HEK293T (cell line): ENCODE results near the gene NET1.

Experiments
- CTCF ChIA-PET: fragments of 350-600 bp; formaldehyde crosslinking; extraction: SDS; loops from one replicate; lab custom pipeline; 2021; ENCODE audit warnings: antibody characterized with exemption, inconsistent platforms; lab: Yijun Ruan, JAX
- POLR2A ChIA-PET: fragments of 350-600 bp; formaldehyde crosslinking; extraction: SDS; loops from one replicate; lab custom pipeline; 2020; ENCODE audit warnings: antibody characterized with exemption, inconsistent platforms; lab: Yijun Ruan, JAX
- DNase-seq: peaks from one replicate; pipeline ENCODE4 v3.0.0; 2012; ENCODE audit warnings: mixed read lengths; ENCODE audit errors: extremely low spot score
- ARNT ChIP-seq: fragments of 450-650 bp; IDR thresholded peaks from 2 replicates; pipeline ENCODE4 v1.6.1; 2017; ENCODE audit warnings: mild to moderate bottlenecking
- BHLHE40 ChIP-seq: fragments of 450-650 bp; IDR thresholded peaks from 2 replicates; pipeline ENCODE4 v1.6.1; 2016; ENCODE audit warnings: mild to moderate bottlenecking, moderate library complexity, borderline replicate concordance
- CTBP1 ChIP-seq: fragments of 450-650 bp; IDR thresholded peaks from 2 replicates; pipeline ENCODE4 v1.6.1; 2016; ENCODE audit warnings: borderline replicate concordance
- ELF4 ChIP-seq: fragments of 450-650 bp; IDR thresholded peaks from 2 replicates; pipeline ENCODE4 v1.6.1; 2017; ENCODE audit warnings: antibody characterized with exemption
- FOXA1 ChIP-seq: fragments of 450-650 bp; IDR thresholded peaks from 2 replicates; pipeline ENCODE4 v1.6.1; 2016; ENCODE audit warnings: mild to moderate bottlenecking
- FOXK2 ChIP-seq: fragments of 450-650 bp; IDR thresholded peaks from 2 replicates; pipeline ENCODE4 v1.6.1; 2016; ENCODE audit warnings: mild to moderate bottlenecking
- FOXM1 ChIP-seq: fragments of 450-650 bp; IDR thresholded peaks from 2 replicates; pipeline ENCODE4 v1.6.1; 2017; ENCODE audit warnings: mild to moderate bottlenecking, borderline replicate concordance
- HDGF ChIP-seq: fragments of 450-650 bp; IDR thresholded peaks from 2 replicates; pipeline ENCODE4 v1.6.1; 2017; ENCODE audit warnings: antibody characterized with exemption, borderline replicate concordance
- L3MBTL2 ChIP-seq: fragments of 450-650 bp; conservative IDR thresholded peaks from 2 replicates; pipeline ENCODE4 v1.6.1; 2016; ENCODE audit warnings: mild to moderate bottlenecking
- LEF1 ChIP-seq: fragments of 450-650 bp; IDR thresholded peaks from 2 replicates; pipeline ENCODE4 v1.6.1; 2017; ENCODE audit warnings: mild to moderate bottlenecking, borderline replicate concordance
- NFRKB ChIP-seq: fragments of 450-650 bp; IDR thresholded peaks from 2 replicates; pipeline ENCODE4 v1.6.1; 2016; ENCODE audit warnings: mild to moderate bottlenecking, moderate library complexity
- SP1 ChIP-seq: fragments of 450-650 bp; IDR thresholded peaks from 2 replicates; pipeline ENCODE4 v1.6.1; 2017
- SUZ12 ChIP-seq: fragments of 450-650 bp; IDR thresholded peaks from 2 replicates; pipeline ENCODE4 v1.6.1; 2016; ENCODE audit warnings: mild to moderate bottlenecking
- TARDBP ChIP-seq: fragments of 450-650 bp; IDR thresholded peaks from 2 replicates; pipeline ENCODE4 v1.6.1; 2016
- ZNF384 ChIP-seq: fragments of 450-650 bp; IDR thresholded peaks from 2 replicates; pipeline ENCODE4 v1.6.1; 2016
- TF ChIP-seq, protein P1 (sequence below): fragments of 450-650 bp; IDR thresholded peaks from 2 replicates; pipeline ENCODE4 v1.6.1; 2016

The NET1 gene

DNA sequence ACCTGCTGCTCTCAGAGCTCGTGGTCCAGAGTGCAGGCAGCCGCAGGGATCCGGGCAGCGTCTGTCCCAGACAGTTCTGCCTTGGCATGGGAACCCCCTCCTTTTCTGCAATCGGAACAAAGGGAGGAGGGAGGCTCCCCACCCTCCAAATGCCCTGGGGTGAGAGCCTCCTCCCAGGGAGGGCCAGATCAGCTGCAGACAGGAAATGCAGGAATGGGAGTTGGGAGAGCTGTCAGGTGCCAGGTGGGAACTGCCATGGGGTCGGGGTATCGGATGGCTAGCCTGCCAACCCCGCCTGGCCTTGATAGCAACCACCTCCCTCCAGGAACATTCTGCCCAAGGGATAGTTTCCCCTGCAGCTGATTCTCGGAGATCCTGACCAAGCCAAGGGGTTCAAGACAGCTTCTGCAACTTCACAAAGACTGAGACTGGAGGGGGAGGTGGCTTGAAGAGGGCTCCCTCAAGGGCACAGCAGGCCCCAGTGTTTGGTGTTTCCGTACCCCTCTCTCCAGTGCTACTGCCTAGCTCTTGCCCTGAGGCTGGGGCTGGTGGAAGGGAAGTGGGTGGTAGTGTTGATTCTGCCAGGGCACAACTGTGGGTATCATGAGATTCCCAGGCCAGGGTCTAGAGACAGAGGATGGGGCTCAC is 87.3 kb downstream of the NET1 start, which contains the start of gene CALML5:
TSS of gene CALML5 (minus strand) at position 78 of the 648 bp plus-strand sequence. CDS start 132 bp downstream, outside the sequence.
- DNase-seq = no peak
- TF ChIP-seq BHLHE40 = no peak
- no peak for TF ChIP-seq FOXK2
- no peak for TF ChIP-seq ELF4
- no peak for TF ChIP-seq FOXA1
- no peak for TF ChIP-seq SUZ12
- no peak for TF ChIP-seq L3MBTL2
- TF ChIP-seq LEF1 = no peak
- no peak for TF ChIP-seq TARDBP
- TF ChIP-seq, protein P1, sequence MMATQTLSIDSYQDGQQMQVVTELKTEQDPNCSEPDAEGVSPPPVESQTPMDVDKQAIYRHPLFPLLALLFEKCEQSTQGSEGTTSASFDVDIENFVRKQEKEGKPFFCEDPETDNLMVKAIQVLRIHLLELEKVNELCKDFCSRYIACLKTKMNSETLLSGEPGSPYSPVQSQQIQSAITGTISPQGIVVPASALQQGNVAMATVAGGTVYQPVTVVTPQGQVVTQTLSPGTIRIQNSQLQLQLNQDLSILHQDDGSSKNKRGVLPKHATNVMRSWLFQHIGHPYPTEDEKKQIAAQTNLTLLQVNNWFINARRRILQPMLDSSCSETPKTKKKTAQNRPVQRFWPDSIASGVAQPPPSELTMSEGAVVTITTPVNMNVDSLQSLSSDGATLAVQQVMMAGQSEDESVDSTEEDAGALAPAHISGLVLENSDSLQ = no peak
- TF ChIP-seq FOXM1 = no peak
- TF ChIP-seq HDGF = no peak
- TF ChIP-seq SP1 = no peak
- no peak for TF ChIP-seq NFRKB
- ChIA-PET POLR2A (no interaction called here), CTCF (no interaction called here)

GRCh38 chr10:5500162-5500670 is 87.9 kb downstream of the NET1 start:
- no peak for DNase-seq
- POLR2A ChIA-PET = no interaction called here
- CTCF ChIA-PET = no interaction called here
- TF ChIP-seq, protein P1 = no peak
- TF ChIP-seq SP1 (no peak), LEF1 (no peak), L3MBTL2 (no peak), CTBP1 (no peak), BHLHE40 (no peak), NFRKB (no peak), ARNT (no peak), TARDBP (no peak), FOXA1 (no peak), HDGF (no peak), FOXK2 (no peak)

DNA sequence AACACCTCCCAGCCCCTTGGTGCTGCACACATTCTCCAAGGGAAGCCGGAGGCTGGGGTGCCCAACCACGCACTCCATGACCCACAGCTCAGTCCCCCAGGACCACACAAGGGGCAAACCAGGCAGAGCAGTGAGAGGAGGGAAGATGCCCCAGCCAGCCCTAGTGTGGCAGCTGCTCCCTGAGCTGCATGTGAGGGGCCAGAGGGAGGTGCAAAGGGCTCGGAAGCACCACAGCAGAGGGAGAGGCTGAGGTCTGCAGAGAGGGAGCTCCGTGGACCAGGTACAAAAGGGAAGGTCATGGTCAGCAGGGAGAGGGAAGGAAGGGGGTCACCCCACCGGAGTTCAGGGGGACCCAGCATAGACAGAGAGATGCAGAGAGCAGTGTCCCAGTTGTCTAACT is 88.6 kb downstream of the NET1 start:
- POLR2A ChIA-PET = interaction anchor here (0.8 kb wide), 1 partner anchor 9 kb away, joined by 3 read pairs; no protein-coding TSS in a partner anchor
- no peak for DNase-seq
- no peak for TF ChIP-seq FOXA1
- TF ChIP-seq FOXM1 = no peak
- TF ChIP-seq HDGF = no peak
- TF ChIP-seq FOXK2 = no peak
- CTCF ChIA-PET = no interaction called here

DNA sequence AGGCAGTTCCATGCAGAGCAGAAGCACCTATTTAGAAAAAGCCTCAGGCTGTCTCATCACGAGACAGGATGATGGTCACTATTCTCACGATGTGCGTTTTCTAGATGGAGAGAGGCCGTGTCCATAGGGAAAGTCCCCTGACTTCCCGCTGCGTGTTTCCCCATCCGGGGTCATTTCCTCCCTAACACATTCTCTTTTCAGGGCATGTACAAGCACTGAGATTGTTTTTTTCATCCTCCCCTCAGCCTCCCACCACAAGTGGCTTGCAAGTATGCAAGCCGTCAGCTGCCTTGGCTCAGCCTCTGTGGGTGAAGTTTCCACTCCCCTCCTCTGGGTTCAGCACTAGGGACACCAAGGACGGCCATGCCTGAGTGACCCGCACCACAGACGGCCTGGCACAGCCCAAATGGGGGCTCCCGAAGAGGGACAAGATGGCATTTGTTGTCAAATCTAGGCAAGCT is 89.7 kb downstream of the NET1 start:
- DNase-seq = no peak
- ChIA-PET POLR2A (no interaction called here), CTCF (interaction anchor here (0.8 kb wide), 1 partner anchor 59 kb away, joined by 4 read pairs; no protein-coding TSS in a partner anchor)
- TF ChIP-seq TARDBP = no peak
- no peak for TF ChIP-seq LEF1
- TF ChIP-seq BHLHE40 = no peak
- no peak for TF ChIP-seq SUZ12
- TF ChIP-seq L3MBTL2 = no peak
- no peak for TF ChIP-seq SP1
- TF ChIP-seq HDGF = no peak
- no peak for TF ChIP-seq FOXA1
- no peak for TF ChIP-seq FOXM1
- no peak for TF ChIP-seq CTBP1
- no peak for TF ChIP-seq NFRKB
- TF ChIP-seq FOXK2 = no peak

GRCh38 chr10:5502571-5503476 is 90.5 kb downstream of the NET1 start:
- POLR2A ChIA-PET = interaction anchor here (1.2 kb wide), 1 partner anchor 46 kb away, joined by 3 read pairs; no protein-coding TSS in a partner anchor
- no peak for TF ChIP-seq FOXM1
- no peak for TF ChIP-seq ARNT
- no peak for TF ChIP-seq HDGF
- TF ChIP-seq ZNF384 = no peak
- TF ChIP-seq ELF4 = no peak
- TF ChIP-seq CTBP1 = no peak
- TF ChIP-seq L3MBTL2 = no peak
- TF ChIP-seq NFRKB = no peak
- no peak for TF ChIP-seq FOXA1
- TF ChIP-seq SUZ12 = no peak
- TF ChIP-seq LEF1 = no peak
- TF ChIP-seq TARDBP = no peak
- no peak for TF ChIP-seq FOXK2
- no peak for TF ChIP-seq SP1
- TF ChIP-seq, protein P1 = no peak
- TF ChIP-seq BHLHE40 = no peak
- DNase-seq = no peak
- CTCF ChIA-PET = no interaction called here
